GM23338 (cell line): ENCODE data around the gene MMD. TPM values are rescaled to one million over a fixed set of nuclear protein-coding genes. Genes with fewer than 3 reads are reported as not detected.

Source experiments
- ATAC-seq: fragments of 200-7000 bp; cut with Tn5 transposase; 3 replicates; pipeline ENCODE4 v1.9.1; 2020
- DNase-seq: peaks from one replicate; pipeline ENCODE4 v3.0.0-alpha.2; 2015; ENCODE audit warnings: low spot score
- H2AFZ ChIP-seq: fragments of 200-600 bp; sonication (generic); 2 replicates; pipeline ENCODE4 v1.8.0; 2016; ENCODE audit warnings: antibody characterized with exemption, mild to moderate bottlenecking, moderate library complexity
- H3F3A ChIP-seq: fragments of 200-600 bp; sonication (generic); replicated peaks from 2 replicates; pipeline ENCODE4 v1.8.0; 2017; ENCODE audit warnings: antibody characterized with exemption, mixed run types, low read depth
- H3K27ac ChIP-seq: fragments of 200-600 bp; sonication (generic); 2 replicates; pipeline ENCODE4 v1.6.1; 2016; ENCODE audit warnings: low read depth
- H3K27me3 ChIP-seq: fragments of 200-600 bp; sonication (generic); 2 replicates; pipeline ENCODE4 v1.8.0; 2016; ENCODE audit warnings: mild to moderate bottlenecking, mixed run types, moderate library complexity; ENCODE audit not compliant: insufficient read depth
- H3K36me3 ChIP-seq: fragments of 200-600 bp; sonication (generic); 2 replicates; pipeline ENCODE4 v1.8.0; 2016; ENCODE audit warnings: mild to moderate bottlenecking; ENCODE audit not compliant: insufficient read depth
- H3K4me1 ChIP-seq: fragments of 200-600 bp; sonication (generic); 2 replicates; pipeline ENCODE4 v1.8.0; 2016; ENCODE audit warnings: mild to moderate bottlenecking, moderate library complexity; ENCODE audit not compliant: insufficient read depth
- H3K4me2 ChIP-seq: fragments of 200-600 bp; sonication (generic); 2 replicates; pipeline ENCODE4 v1.7.1; 2017; ENCODE audit warnings: mixed run types
- H3K4me3 ChIP-seq: fragments of 200-600 bp; sonication (generic); 2 replicates; pipeline ENCODE4 v1.6.1; 2016; ENCODE audit warnings: mixed run types
- H3K79me2 ChIP-seq: fragments of 200-600 bp; sonication (generic); replicated peaks from 2 replicates; pipeline ENCODE4 v1.8.0; 2017; ENCODE audit warnings: mild to moderate bottlenecking; ENCODE audit not compliant: insufficient read depth
- H3K9me2 ChIP-seq: fragments of 200-600 bp; sonication (generic); 2 replicates; pipeline ENCODE4 v1.8.0; 2017; ENCODE audit not compliant: insufficient read depth
- H4K20me1 ChIP-seq: fragments of 200-600 bp; sonication (generic); replicated peaks from 2 replicates; pipeline ENCODE4 v1.8.0; 2017; ENCODE audit warnings: mild to moderate bottlenecking; ENCODE audit not compliant: insufficient read depth
- H3K27ac Mint-ChIP-seq: 2 replicates; pipeline ENCODE4 v1.8.0; 2020; ENCODE audit warnings: inconsistent platforms, mild to moderate bottlenecking, moderate library complexity, mixed read lengths
- H3K27me3 Mint-ChIP-seq: 3 replicates; pipeline ENCODE4 v1.8.0; 2022; ENCODE audit warnings: low read depth, mild to moderate bottlenecking, moderate library complexity, mixed read lengths, inconsistent platforms; ENCODE audit not compliant: insufficient read depth, poor library complexity
- H3K36me3 Mint-ChIP-seq: 3 replicates; pipeline ENCODE4 v1.8.0; 2021; ENCODE audit warnings: low read depth, mild to moderate bottlenecking, inconsistent platforms, moderate library complexity, mixed read lengths
- H3K4me1 Mint-ChIP-seq: 3 replicates; pipeline ENCODE4 v1.8.0; 2020; ENCODE audit warnings: mild to moderate bottlenecking, inconsistent platforms, mixed read lengths
- H3K4me3 Mint-ChIP-seq: 3 replicates; pipeline ENCODE4 v1.8.0; 2021; ENCODE audit warnings: moderate library complexity, mild to moderate bottlenecking, inconsistent platforms, mixed read lengths
- H3K9me3 Mint-ChIP-seq: 3 replicates; pipeline ENCODE4 v1.8.0; 2020; ENCODE audit warnings: moderate library complexity, mild to moderate bottlenecking, inconsistent platforms, mixed read lengths
- CREB1 ChIP-seq: fragments of 250-450 bp; sonication (Bioruptor Pico); IDR thresholded peaks from 2 replicates; pipeline ENCODE4 v1.5.0; 2020; ENCODE audit warnings: low read depth, mild to moderate bottlenecking, moderate library complexity
- EZH2 ChIP-seq: fragments of 200-600 bp; sonication (generic); IDR thresholded peaks from one replicate; pipeline ENCODE4 v1.8.0; 2017; ENCODE audit warnings: antibody characterized with exemption, mild to moderate bottlenecking, low read depth; ENCODE audit not compliant: unreplicated experiment
- EZH2phosphoT487 ChIP-seq: fragments of 200-600 bp; sonication (generic); IDR thresholded peaks from one replicate; pipeline ENCODE4 v1.8.1; 2018; ENCODE audit warnings: antibody characterized with exemption; ENCODE audit not compliant: unreplicated experiment
- JUNB ChIP-seq: IDR thresholded peaks from one replicate; pipeline ENCODE4 v1.6.1; 2016; ENCODE audit warnings: antibody characterized with exemption; ENCODE audit not compliant: unreplicated experiment
- NANOG ChIP-seq: IDR thresholded peaks from 2 replicates; pipeline ENCODE4 v1.6.1; 2016; ENCODE audit warnings: antibody characterized with exemption, borderline replicate concordance
- POLR2AphosphoS5 ChIP-seq: IDR thresholded peaks from 2 replicates; pipeline ENCODE4 v1.6.1; 2016; ENCODE audit warnings: antibody characterized with exemption, low read depth
- STAT1 ChIP-seq: IDR thresholded peaks from one replicate; pipeline ENCODE4 v1.6.1; 2016; ENCODE audit warnings: antibody characterized with exemption; ENCODE audit not compliant: unreplicated experiment
- ZNF114 ChIP-seq: fragments of 250-450 bp; sonication (Bioruptor Pico); IDR thresholded peaks from 2 replicates; pipeline ENCODE4 v1.5.0; 2020; ENCODE audit warnings: mild to moderate bottlenecking, moderate library complexity
- ZNF331 ChIP-seq: fragments of 250-450 bp; sonication (Bioruptor Pico); IDR thresholded peaks from 2 replicates; pipeline ENCODE4 v1.5.0; 2020; ENCODE audit warnings: low read depth, mild to moderate bottlenecking, moderate library complexity
- polyA plus RNA-seq: library from polyadenylated mRNA; unstranded; fragments of >200 nt; fragmentation: Nextera tagmentation; extraction: Ambion mirVana; gene quantifications from 2 replicates; pipeline ENCODE4 v1.2.1, GENCODE V29; 2016
- total RNA-seq: library from RNA; depleted of rRNA; stranded (reverse); fragments of >200 nt; shearing (Covaris generic); gene quantifications from 2 replicates; pipeline ENCODE4 v1.2.3, GENCODE V29; 2014
- TF ChIP-seq, protein P1 (sequence below): IDR thresholded peaks from 2 replicates; pipeline ENCODE4 v1.6.1; 2016; ENCODE audit warnings: antibody characterized with exemption
- TF ChIP-seq, protein P2 (sequence below): fragments of 250-450 bp; sonication (Bioruptor Pico); IDR thresholded peaks from 2 replicates; pipeline ENCODE4 v1.5.0; 2020; ENCODE audit warnings: mild to moderate bottlenecking, moderate library complexity
- TF ChIP-seq, protein P3 (sequence below): IDR thresholded peaks from one replicate; pipeline ENCODE4 v1.6.1; 2018; ENCODE audit warnings: antibody characterized with exemption; ENCODE audit not compliant: unreplicated experiment
- TF ChIP-seq, protein P4 (sequence below), 2 experiments: fragments of 200-600 bp in 1 of 2; sonication (generic) in 1 of 2; conservative IDR thresholded peaks; 2 replicates each; pipeline versions ENCODE4 v1.5.1 to v1.6.1; 2016 to 2017; ENCODE audit warnings: antibody characterized with exemption in 2 of 2, low read depth in 2 of 2, mild to moderate bottlenecking in 2 of 2, moderate library complexity in 1 of 2

MMD gene
- total and polyA plus RNA-seq, 2 experiments from 2014 or later: 46.4 to 47.0 TPM

DNA sequence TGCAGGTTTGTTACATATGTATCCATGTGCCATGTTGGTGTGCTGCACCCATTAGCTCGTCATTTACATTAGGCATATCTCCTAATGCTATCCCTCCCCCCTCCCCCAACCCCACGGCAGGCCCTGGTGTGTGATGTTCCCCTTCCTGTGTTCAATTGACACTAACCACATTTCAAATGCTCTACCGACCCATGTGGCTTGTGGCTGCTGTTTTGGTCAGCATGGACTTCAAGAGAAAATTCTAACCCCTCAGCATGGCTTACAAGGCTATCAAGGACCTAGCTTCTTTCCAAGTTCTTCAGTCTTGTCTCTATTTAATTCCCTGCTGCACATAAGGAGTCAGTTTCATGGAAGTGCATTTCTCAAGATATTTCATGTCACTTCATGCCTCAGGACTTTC, 52.9 kb downstream of the MMD start:
- peaks cover 17% of the 10 kb centered on the region for H3K4me1 ChIP-seq
- H3K79me2 ChIP-seq: no peaks in the 10 kb centered on the region
- ATAC-seq (no peak), DNase-seq (no peak)
- H3K36me3 Mint-ChIP-seq: peaks cover 12% of the 10 kb centered on the region
- no peak overlapping the region for H3K4me2 ChIP-seq
- TF ChIP-seq CREB1 (CRISPR knock-in tag) (no peak), NANOG (no peak), ZNF114 (CRISPR knock-in tag) (no peak), ZNF331 (CRISPR knock-in tag) (no peak), EZH2 (no peak), EZH2phosphoT487 (no peak), STAT1 (no peak), POLR2AphosphoS5 (no peak), JUNB (no peak)
- TF ChIP-seq, protein P1, sequence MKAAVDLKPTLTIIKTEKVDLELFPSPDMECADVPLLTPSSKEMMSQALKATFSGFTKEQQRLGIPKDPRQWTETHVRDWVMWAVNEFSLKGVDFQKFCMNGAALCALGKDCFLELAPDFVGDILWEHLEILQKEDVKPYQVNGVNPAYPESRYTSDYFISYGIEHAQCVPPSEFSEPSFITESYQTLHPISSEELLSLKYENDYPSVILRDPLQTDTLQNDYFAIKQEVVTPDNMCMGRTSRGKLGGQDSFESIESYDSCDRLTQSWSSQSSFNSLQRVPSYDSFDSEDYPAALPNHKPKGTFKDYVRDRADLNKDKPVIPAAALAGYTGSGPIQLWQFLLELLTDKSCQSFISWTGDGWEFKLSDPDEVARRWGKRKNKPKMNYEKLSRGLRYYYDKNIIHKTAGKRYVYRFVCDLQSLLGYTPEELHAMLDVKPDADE: no peak
- TF ChIP-seq, protein P2, sequence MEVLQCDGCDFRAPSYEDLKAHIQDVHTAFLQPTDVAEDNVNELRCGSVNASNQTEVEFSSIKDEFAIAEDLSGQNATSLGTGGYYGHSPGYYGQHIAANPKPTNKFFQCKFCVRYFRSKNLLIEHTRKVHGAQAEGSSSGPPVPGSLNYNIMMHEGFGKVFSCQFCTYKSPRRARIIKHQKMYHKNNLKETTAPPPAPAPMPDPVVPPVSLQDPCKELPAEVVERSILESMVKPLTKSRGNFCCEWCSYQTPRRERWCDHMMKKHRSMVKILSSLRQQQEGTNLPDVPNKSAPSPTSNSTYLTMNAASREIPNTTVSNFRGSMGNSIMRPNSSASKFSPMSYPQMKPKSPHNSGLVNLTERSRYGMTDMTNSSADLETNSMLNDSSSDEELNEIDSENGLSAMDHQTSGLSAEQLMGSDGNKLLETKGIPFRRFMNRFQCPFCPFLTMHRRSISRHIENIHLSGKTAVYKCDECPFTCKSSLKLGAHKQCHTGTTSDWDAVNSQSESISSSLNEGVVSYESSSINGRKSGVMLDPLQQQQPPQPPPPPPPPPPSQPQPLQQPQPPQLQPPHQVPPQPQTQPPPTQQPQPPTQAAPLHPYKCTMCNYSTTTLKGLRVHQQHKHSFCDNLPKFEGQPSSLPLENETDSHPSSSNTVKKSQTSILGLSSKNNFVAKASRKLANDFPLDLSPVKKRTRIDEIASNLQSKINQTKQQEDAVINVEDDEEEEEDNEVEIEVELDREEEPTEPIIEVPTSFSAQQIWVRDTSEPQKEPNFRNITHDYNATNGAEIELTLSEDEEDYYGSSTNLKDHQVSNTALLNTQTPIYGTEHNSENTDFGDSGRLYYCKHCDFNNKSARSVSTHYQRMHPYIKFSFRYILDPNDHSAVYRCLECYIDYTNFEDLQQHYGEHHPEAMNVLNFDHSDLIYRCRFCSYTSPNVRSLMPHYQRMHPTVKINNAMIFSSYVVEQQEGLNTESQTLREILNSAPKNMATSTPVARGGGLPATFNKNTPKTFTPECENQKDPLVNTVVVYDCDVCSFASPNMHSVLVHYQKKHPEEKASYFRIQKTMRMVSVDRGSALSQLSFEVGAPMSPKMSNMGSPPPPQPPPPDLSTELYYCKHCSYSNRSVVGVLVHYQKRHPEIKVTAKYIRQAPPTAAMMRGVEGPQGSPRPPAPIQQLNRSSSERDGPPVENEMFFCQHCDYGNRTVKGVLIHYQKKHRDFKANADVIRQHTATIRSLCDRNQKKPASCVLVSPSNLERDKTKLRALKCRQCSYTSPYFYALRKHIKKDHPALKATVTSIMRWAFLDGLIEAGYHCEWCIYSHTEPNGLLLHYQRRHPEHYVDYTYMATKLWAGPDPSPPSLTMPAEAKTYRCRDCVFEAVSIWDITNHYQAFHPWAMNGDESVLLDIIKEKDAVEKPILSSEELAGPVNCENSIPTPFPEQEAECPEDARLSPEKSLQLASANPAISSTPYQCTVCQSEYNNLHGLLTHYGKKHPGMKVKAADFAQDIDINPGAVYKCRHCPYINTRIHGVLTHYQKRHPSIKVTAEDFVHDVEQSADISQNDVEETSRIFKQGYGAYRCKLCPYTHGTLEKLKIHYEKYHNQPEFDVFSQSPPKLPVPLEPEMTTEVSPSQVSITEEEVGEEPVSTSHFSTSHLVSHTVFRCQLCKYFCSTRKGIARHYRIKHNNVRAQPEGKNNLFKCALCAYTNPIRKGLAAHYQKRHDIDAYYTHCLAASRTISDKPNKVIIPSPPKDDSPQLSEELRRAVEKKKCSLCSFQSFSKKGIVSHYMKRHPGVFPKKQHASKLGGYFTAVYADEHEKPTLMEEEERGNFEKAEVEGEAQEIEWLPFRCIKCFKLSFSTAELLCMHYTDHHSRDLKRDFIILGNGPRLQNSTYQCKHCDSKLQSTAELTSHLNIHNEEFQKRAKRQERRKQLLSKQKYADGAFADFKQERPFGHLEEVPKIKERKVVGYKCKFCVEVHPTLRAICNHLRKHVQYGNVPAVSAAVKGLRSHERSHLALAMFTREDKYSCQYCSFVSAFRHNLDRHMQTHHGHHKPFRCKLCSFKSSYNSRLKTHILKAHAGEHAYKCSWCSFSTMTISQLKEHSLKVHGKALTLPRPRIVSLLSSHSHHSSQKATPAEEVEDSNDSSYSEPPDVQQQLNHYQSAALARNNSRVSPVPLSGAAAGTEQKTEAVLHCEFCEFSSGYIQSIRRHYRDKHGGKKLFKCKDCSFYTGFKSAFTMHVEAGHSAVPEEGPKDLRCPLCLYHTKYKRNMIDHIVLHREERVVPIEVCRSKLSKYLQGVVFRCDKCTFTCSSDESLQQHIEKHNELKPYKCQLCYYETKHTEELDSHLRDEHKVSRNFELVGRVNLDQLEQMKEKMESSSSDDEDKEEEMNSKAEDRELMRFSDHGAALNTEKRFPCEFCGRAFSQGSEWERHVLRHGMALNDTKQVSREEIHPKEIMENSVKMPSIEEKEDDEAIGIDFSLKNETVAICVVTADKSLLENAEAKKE (CRISPR knock-in tag): no peak
- TF ChIP-seq, protein P3, sequence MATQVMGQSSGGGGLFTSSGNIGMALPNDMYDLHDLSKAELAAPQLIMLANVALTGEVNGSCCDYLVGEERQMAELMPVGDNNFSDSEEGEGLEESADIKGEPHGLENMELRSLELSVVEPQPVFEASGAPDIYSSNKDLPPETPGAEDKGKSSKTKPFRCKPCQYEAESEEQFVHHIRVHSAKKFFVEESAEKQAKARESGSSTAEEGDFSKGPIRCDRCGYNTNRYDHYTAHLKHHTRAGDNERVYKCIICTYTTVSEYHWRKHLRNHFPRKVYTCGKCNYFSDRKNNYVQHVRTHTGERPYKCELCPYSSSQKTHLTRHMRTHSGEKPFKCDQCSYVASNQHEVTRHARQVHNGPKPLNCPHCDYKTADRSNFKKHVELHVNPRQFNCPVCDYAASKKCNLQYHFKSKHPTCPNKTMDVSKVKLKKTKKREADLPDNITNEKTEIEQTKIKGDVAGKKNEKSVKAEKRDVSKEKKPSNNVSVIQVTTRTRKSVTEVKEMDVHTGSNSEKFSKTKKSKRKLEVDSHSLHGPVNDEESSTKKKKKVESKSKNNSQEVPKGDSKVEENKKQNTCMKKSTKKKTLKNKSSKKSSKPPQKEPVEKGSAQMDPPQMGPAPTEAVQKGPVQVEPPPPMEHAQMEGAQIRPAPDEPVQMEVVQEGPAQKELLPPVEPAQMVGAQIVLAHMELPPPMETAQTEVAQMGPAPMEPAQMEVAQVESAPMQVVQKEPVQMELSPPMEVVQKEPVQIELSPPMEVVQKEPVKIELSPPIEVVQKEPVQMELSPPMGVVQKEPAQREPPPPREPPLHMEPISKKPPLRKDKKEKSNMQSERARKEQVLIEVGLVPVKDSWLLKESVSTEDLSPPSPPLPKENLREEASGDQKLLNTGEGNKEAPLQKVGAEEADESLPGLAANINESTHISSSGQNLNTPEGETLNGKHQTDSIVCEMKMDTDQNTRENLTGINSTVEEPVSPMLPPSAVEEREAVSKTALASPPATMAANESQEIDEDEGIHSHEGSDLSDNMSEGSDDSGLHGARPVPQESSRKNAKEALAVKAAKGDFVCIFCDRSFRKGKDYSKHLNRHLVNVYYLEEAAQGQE: no peak
- TF ChIP-seq, protein P4, sequence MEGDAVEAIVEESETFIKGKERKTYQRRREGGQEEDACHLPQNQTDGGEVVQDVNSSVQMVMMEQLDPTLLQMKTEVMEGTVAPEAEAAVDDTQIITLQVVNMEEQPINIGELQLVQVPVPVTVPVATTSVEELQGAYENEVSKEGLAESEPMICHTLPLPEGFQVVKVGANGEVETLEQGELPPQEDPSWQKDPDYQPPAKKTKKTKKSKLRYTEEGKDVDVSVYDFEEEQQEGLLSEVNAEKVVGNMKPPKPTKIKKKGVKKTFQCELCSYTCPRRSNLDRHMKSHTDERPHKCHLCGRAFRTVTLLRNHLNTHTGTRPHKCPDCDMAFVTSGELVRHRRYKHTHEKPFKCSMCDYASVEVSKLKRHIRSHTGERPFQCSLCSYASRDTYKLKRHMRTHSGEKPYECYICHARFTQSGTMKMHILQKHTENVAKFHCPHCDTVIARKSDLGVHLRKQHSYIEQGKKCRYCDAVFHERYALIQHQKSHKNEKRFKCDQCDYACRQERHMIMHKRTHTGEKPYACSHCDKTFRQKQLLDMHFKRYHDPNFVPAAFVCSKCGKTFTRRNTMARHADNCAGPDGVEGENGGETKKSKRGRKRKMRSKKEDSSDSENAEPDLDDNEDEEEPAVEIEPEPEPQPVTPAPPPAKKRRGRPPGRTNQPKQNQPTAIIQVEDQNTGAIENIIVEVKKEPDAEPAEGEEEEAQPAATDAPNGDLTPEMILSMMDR (conservative IDR thresholded peaks at IDR 0.05; ENCODE audit: low read depth in 2 of 2): no peak
- H3K27me3 ChIP-seq: no peaks in the 10 kb centered on the region
- no peaks in the 10 kb centered on the region; the same call in none of the 2 replicates for H3K9me2 ChIP-seq
- no peak overlapping the region for H3K27ac ChIP-seq
- no peak overlapping the region for H3K4me3 Mint-ChIP-seq
- H2AFZ ChIP-seq: no peak overlapping the region
- H4K20me1 ChIP-seq: no peaks in the 10 kb centered on the region
- H3K9me3 Mint-ChIP-seq: peaks cover 21% of the 10 kb centered on the region
- H3F3A ChIP-seq: no peaks in the 10 kb centered on the region
- H3K36me3 ChIP-seq: no peaks in the 10 kb centered on the region
- H3K27ac Mint-ChIP-seq: no peak overlapping the region
- H3K4me3 ChIP-seq: no peak overlapping the region
- H3K4me1 Mint-ChIP-seq: peaks cover 10% of the 10 kb centered on the region
- peaks cover 2% of the 10 kb centered on the region for H3K27me3 Mint-ChIP-seq
